ENCODE measurements around the gene CDH4. TPM values are rescaled to one million over a fixed set of nuclear protein-coding genes. Genes with fewer than 3 reads are reported as not detected.

Gene CDH4
- total RNA-seq, 1 donor from 2014 or later, result not detected

DNA sequence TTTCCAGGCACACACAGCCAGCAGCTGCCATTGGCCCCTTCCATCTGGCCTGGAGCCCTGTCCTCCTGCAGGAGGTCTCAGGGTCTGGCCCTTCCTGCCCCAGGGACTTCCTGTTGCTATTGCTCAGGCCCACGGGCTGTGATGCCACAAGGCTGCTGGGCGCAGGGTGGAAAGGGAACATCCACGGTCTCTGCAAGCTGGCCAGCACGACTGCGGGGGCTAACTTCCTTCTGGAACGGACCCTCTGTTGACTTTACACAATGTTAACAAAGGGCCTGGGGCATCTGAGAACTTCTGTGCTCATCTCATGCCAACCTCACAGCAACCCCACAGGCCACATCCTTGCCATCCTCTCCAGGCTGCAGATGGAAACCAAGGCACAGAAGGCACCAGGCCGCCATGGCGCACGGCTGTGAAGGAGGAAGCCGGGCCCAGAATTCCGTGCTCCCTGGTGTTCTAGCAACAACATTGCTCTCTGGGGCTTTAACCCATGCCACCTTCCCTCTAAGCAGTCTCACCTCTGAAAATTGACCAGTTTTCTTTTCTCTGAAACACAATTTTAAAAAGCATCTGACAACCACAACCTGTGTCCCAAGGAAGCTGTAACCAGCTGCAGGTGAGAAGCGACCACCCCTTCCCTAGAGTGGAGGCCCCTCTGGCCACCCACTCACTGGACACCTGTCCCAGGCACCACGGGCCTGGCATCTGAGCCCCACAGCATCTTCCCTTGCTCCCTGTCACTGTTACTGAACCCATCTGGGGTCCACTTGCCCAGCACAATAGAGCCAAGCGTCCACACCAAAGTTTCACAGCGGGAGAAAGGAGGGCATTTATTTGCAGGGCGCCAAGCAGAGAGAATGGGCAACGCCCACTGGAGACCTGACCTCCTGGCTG is 261.3 kb downstream of the CDH4 start:
- Histone ChIP-seq H3K36me3 (no peaks in the 10 kb centered on the region), H3K27ac (no peak overlapping the region), H3K27me3 (no peaks in the 10 kb centered on the region), H3K4me3 (no peak overlapping the region), H3K9me3 (no peaks in the 10 kb centered on the region), H3K4me1 (no peaks in the 10 kb centered on the region)
- no peak for DNase-seq (ENCODE audit: low spot score in 2 of 2)
- intact Hi-C loops (cut with DNase I), result no loop called here
- TF ChIP-seq, protein P1, sequence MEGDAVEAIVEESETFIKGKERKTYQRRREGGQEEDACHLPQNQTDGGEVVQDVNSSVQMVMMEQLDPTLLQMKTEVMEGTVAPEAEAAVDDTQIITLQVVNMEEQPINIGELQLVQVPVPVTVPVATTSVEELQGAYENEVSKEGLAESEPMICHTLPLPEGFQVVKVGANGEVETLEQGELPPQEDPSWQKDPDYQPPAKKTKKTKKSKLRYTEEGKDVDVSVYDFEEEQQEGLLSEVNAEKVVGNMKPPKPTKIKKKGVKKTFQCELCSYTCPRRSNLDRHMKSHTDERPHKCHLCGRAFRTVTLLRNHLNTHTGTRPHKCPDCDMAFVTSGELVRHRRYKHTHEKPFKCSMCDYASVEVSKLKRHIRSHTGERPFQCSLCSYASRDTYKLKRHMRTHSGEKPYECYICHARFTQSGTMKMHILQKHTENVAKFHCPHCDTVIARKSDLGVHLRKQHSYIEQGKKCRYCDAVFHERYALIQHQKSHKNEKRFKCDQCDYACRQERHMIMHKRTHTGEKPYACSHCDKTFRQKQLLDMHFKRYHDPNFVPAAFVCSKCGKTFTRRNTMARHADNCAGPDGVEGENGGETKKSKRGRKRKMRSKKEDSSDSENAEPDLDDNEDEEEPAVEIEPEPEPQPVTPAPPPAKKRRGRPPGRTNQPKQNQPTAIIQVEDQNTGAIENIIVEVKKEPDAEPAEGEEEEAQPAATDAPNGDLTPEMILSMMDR (IDR thresholded peaks at IDR 0.05), result no peak

DNA sequence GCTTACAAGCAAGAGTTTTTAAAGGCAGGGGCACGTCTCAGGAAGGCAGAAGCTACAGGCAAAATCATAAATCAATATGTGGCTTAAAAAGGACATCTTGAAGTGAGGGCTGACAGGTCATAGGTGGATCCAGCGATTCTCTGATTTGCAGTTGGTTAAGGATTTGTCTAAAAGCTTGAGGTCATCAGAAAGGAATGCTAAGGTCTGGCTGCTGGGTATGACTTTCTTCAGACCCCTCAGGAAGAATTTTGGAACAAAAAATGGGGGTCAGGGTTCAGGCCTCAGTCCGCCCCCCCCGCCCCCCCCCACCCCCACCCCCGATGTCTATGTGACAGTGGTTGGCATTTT is 261.9 kb downstream of the CDH4 start:
- no peak for DNase-seq (ENCODE audit: low spot score in 2 of 2)
- intact Hi-C loops (cut with DNase I), result no loop called here
- H3K27ac ChIP-seq, result no peak overlapping the region
- no peaks in the 10 kb centered on the region for H3K27me3 ChIP-seq
- no peak overlapping the region for H3K4me3 ChIP-seq
- no peaks in the 10 kb centered on the region for H3K9me3 ChIP-seq
- H3K4me1 ChIP-seq, result no peaks in the 10 kb centered on the region
- TF ChIP-seq, protein P1 (IDR thresholded peaks at IDR 0.05), result no peak
- no peaks in the 10 kb centered on the region for H3K36me3 ChIP-seq

DNA sequence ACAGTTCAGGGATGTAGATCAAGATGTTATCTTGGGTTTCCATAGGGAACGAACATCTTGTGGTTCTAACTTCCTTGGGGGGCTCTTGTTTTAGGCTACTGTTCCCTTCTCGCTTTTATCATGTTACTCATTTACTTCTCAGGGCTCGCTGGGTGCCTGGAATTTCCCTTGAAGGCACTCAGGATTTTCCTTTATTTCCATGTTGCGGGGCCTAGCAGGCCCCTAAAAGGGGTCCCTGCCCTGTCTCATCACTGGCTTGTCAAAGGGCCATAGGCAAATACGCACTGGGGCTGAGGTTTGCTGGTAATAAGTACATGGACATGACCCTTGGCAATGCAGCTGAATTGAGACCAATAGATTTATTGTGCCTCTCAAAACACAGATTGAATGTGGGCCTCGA is 262.3 kb downstream of the CDH4 start:
- Histone ChIP-seq H3K27me3 (no peaks in the 10 kb centered on the region), H3K27ac (no peak overlapping the region), H3K36me3 (no peaks in the 10 kb centered on the region), H3K9me3 (no peaks in the 10 kb centered on the region), H3K4me3 (no peak overlapping the region), H3K4me1 (no peaks in the 10 kb centered on the region)
- intact Hi-C loops (cut with DNase I), result no loop called here
- no peak for DNase-seq (ENCODE audit: low spot score in 2 of 2)
- TF ChIP-seq, protein P1 (IDR thresholded peaks at IDR 0.05), result no peak

GRCh38 chr20:61514805-61515505 is 262.9 kb downstream of the CDH4 start:
- H3K9me3 ChIP-seq, result no peaks in the 10 kb centered on the region
- intact Hi-C loops (cut with DNase I), result no loop called here
- H3K4me1 ChIP-seq, result no peaks in the 10 kb centered on the region
- DNase-seq (ENCODE audit: low spot score in 2 of 2), result no peak
- H3K4me3 ChIP-seq, result no peak overlapping the region
- no peak overlapping the region for H3K27ac ChIP-seq
- TF ChIP-seq, protein P1 (IDR thresholded peaks at IDR 0.05), result no peak
- H3K27me3 ChIP-seq, result no peaks in the 10 kb centered on the region
- no peaks in the 10 kb centered on the region for H3K36me3 ChIP-seq

DNA sequence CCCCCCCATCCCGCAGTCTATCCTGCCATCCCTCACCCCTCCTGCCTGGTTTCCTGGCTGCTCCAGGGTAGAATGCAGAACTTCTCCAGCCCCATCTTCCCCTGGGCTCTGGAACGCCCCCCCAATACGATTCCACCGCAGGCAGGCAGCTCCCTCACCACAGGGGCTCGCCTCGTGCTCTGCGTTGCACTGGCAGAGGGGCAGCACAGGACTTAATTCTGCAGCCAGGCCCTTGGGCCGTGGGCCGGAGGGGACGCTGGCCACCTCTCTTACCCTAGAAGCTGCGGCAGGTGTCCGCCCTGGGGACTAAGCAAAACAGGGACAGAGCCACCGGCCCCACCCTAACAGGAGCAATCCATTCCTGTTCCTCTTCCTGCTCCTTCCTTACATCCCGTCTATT is 263.9 kb downstream of the CDH4 start:
- no peaks in the 10 kb centered on the region for H3K27me3 ChIP-seq
- intact Hi-C loops (cut with DNase I), result no loop called here

More for the DNA sequence above, 263.9 kb downstream of the CDH4 start:
- Histone ChIP-seq H3K27ac (no peak overlapping the region), H3K4me1 (no peaks in the 10 kb centered on the region), H3K9me3 (no peaks in the 10 kb centered on the region), H3K36me3 (no peaks in the 10 kb centered on the region), H3K4me3 (no peak overlapping the region)
- TF ChIP-seq, protein P1 (IDR thresholded peaks at IDR 0.05), result no peak
- no peak for DNase-seq (ENCODE audit: low spot score in 2 of 2)
